Ishikawa (cell line): ENCODE measurements around the gene LGR4.

Experiments used
- CEBPB ChIP-seq: IDR thresholded peaks from 2 replicates; pipeline ENCODE4 v1.6.1; 2012
- EGR1 ChIP-seq: IDR thresholded peaks from 2 replicates; pipeline ENCODE4 v1.6.1; 2012
- EP300 ChIP-seq: IDR thresholded peaks from 2 replicates; pipeline ENCODE4 v1.6.1; 2012; ENCODE audit warnings: borderline replicate concordance
- FOXM1 ChIP-seq: IDR thresholded peaks from 2 replicates; pipeline ENCODE4 v1.6.1; 2012; ENCODE audit warnings: low read depth, borderline replicate concordance
- MAX ChIP-seq: IDR thresholded peaks from 2 replicates; pipeline ENCODE4 v1.6.1; 2012
- NFIC ChIP-seq: IDR thresholded peaks from 2 replicates; pipeline ENCODE4 v1.6.1; 2012
- RAD21 ChIP-seq: IDR thresholded peaks from 2 replicates; pipeline ENCODE4 v1.6.1; 2012; ENCODE audit warnings: low read depth
- REST ChIP-seq: IDR thresholded peaks from 2 replicates; pipeline ENCODE4 v1.6.1; 2012; ENCODE audit warnings: low read depth, mild to moderate bottlenecking
- TAF1 ChIP-seq: IDR thresholded peaks from 2 replicates; pipeline ENCODE4 v1.6.1; 2012; ENCODE audit warnings: low read depth, mild to moderate bottlenecking
- TCF12 ChIP-seq: IDR thresholded peaks from 2 replicates; pipeline ENCODE4 v1.6.1; 2012; ENCODE audit warnings: low read depth
- TEAD4 ChIP-seq: IDR thresholded peaks from 2 replicates; pipeline ENCODE4 v1.6.1; 2012
- YY1 ChIP-seq: IDR thresholded peaks from 2 replicates; pipeline ENCODE4 v1.6.1; 2012; ENCODE audit warnings: low read depth
- ZBTB7A ChIP-seq: IDR thresholded peaks from 2 replicates; pipeline ENCODE4 v1.6.1; 2012; ENCODE audit warnings: low read depth

GRCh38 chr11:27427183-27427980 is 45.2 kb downstream of the LGR4 start:
- TF ChIP-seq RAD21: no peak
- no peak for TF ChIP-seq CEBPB
- TF ChIP-seq YY1: no peak
- no peak for TF ChIP-seq TAF1
- no peak for TF ChIP-seq EGR1
- no peak for TF ChIP-seq FOXM1
- TF ChIP-seq EP300: no peak
- TF ChIP-seq MAX: no peak
- no peak for TF ChIP-seq NFIC
- no peak for TF ChIP-seq TCF12
- TF ChIP-seq REST: no peak
- no peak for TF ChIP-seq ZBTB7A
- TF ChIP-seq TEAD4: no peak
